Measurements from ENCODE around the gene SNX24.

Gene SNX24

DNA sequence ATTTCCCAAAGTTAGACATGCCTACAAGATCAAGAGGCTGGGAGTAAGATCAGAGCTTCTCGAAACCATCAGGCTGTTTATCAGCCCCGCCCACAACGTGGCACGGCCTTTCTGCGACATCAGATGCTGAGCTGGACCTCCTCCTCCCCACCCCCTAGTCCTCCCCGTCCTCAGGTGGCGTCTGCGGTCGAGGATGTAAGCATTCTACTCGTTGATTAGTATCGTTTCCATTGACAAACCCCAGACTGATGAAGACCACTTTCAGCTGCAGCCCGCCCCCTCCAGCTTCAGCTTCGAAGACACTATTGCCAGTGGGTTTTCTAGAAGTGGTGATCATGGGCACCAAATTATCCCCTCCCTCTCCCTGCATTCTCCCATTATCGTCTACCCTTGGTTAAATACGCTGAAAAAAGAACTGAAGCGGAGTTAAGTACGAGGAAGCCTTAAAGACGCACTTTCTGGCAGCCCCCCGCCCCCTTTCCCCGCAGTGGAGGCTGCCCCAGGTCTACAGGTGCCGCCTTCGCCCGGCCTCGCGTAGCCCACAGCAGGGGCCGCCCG lies 190.0 kb downstream of the SNX24 start:
- peak; percentile 17 for DNase-seq

DNA sequence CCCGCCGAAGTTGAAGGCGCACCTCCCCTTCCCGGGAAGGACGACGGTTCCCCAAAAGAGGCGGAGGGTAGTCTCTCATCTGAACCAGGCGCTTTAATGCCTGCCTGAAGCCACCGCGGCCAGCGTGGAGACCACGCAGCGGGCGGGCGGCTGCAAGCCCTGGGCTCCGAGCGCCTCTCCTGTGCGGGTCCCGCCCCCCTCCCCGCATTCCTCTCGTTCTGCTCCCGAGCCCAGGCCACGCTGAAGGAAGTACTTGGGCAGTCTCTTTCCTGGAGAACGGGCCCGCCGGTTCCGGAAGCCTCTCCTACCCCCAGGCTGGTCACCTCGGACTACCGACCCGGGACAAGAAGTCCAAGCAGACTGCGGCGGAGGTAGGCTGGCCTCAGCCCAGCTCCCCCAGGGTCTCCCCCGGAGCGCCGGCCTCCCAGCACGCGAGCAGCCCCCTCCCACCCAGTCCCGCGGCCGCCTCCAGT lies 190.5 kb downstream of the SNX24 start:
- peak; percentile 29 for DNase-seq

DNA sequence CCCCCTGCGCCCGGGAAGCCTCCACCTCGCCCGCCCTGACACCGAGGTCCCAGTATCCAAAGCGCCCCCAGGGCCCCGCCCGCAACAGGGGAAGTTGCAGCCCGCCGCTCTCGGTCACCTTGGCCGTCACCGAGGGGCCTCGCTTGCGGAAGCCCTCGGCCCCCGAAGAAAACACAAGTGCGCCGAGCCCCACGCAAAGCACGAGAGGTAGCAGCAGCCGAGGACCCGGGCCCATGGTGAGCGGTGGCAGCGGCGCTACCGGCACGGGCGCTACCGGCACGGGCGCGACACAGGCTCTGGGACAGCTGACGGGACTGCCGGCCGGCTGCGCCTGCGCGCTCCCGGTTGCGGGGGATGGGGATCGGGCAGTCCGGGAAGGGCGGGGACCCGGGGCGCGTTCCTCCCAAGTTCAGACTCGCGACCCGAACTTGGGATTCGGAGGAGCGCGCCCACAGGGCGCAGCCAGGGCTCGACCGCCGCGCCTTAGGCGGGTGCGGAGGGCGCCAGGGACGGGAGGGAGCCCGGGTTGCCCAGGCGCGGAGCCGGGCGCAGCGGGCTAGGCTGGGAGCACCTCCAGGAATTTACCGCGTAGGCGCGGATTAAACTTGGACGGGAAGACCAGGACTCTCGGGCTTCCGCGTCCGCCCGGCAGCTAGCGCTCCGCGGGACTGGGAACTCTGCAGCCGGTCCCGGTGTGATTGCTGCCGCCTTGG lies 191.1 kb downstream of the SNX24 start, which contains the start of gene PPIC:
Gene PPIC, minus strand, starts transcription at position 335 of the 713 bp plus-strand sequence. Its CDS starts 100 bp downstream, at position 235.
- peak; percentile 72 for DNase-seq

DNA sequence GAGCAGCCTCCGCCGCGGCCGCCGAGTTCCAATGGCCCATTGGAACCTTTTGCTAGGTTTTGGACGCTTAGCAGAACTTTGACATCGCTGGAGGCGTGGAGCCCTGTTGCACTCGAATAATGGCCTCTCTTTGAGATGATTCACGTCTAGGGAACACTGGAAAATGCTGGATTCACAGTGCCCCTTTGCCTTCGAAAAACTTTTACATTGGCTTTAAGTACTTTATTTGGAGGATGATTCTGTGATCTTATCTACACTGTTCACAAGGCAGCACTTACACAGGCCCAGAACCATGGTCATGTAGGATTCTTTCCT lies 191.6 kb downstream of the SNX24 start:
- no peak for DNase-seq

DNA sequence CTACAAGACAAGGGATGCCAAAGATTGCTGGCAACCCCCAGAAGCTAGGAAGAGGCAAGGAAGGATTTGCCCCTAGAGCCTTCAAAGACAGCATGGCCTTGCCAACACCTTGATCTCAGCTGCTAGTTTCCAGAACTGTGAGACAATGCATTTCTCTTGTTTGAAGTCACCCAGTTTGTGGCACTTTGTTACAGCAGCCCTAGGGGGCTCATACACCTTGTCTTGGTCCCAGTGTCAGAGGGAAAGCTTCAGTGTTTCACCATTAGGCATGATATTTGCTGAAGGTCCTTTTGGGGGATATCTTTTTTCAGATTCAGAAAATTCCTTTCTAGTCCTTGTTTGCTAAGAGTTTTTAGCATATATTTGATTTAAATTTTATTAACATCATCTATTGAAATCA lies 194.3 kb downstream of the SNX24 start:
- no peak for DNase-seq

DNA sequence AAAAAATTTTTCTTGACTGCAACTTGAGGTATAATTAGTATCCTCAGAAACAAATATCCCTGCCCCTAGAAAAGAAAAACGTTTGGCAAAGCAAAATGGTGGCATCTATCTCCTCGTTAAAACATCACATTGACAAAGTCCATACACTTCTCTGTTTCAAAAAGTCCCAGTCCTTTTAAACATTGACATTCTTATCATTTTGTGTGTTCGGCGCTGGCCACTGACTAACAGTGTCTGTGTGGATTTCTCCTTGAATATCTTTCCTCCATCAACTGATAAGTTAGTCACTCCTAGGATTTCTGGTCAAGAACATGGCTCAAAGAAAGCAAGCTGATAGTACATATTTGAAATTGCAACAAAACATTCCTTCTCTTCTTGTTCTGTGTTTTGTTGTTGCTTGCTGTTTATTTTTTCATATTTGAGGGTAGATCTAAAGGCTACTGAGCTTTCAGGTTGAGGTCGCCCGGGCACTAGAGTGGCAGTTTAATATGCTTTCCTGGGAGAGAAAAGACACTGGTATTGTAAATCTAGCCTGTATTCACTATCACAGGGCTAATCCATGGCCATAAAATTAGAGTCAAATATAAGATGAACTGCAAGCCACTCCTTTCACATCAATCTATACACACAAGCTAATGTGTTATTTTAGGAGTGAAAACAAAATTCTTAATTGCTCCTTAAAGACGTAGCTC lies 199.7 kb downstream of the SNX24 start:
- no peak for DNase-seq

DNA sequence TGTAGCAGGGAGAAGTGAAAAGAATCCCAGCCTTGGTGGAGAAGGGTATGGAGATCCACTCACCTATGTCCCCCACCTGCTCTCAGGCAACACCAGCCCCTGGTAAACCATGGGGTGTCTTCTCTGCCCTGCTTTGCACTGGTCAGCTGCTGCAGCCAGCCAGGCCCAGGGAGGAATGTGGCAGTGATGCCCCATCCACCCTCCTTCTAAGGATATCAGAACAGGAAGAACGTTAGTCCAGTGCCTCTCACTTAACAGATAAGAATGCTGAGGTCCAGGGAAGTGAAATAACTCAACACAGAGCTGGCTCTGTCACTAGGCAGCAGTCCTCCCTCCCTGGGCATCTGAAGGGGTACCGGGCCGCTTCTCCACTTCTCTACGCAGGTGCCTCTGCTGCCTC lies 200.8 kb downstream of the SNX24 start:
- no peak for DNase-seq

DNA sequence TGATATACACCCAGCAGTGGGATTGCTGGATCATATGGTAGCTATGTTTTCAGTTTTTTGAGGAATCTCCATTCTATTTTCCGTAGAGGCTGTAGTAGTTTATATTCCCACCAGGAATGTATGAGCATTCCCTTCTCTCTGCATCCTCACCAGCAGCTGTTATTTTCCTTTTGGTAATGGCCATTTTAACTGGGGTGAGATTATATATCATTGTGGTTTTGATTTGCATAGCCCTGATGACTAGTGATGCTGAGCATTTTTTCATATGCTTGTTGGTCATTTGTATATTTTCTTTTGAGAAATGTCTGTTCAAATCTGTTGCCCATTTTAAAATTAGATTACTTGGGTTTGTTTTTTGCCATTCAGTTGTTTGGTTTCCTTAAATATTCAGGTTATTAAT lies 202.3 kb downstream of the SNX24 start:
- peak; percentile 37 for DNase-seq

DNA sequence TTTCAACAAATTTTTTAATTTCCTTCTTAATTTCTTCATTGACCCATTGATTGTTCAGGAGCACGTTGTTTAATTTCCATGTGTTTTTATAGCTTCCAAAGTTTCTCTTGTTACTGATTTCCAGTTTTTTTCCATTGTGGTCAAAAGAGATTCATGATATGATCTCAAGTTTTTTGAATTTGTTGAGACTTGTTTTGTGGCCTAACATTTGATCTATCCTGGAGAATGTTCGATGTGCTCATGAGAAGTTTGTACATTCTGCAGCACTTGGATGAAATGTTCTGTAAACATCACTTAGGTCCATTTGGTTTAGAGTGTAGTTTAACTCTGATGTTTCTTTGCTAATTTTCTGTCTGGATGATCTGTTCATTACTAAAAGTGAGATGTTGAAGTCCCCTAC lies 205.8 kb downstream of the SNX24 start:
- no peak for DNase-seq
